HG03280 (cell line): Measurements from ENCODE around the gene CTDSP1.

Experiments
- ATAC-seq: cut with Tn5 transposase; IDR thresholded peaks from one replicate; pipeline ENCODE4 v1.9.1; 2021; ENCODE audit warnings: mild to moderate bottlenecking, moderate library complexity; ENCODE audit not compliant: unreplicated experiment

CTDSP1 gene

DNA sequence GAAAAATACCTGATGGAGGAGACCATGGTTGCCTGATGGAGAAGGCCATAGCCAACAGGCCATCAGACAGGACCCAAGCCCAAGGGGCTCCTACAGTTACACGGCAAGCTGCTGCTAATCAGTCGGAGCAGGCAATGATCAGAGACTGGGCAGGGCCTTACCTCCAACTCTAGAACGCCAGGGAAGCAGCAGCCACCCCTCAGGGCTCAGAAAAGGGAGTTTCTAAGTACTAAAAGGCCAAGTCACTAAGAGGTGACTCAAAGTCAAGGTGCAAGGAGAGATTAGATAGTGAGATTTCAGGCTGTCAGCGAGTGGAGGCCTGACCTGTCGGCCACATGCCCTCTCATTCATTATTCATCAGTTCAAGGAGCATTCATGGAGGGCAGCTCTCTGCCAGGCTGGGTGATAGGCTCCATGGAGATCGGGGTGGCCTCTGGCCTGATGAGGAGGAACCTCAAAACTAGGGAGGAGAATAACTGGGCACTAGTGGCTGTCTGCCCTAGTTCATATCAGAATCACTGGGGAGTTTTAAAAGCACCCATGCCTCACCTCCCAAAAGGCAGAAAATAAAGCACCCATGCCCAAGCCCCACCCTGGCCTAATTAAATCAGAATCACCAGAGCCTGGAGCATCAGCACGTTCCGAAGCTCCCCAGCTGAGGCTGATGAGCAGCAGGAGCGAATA is 22.9 kb downstream of the CTDSP1 start:
- no peak for ATAC-seq

DNA sequence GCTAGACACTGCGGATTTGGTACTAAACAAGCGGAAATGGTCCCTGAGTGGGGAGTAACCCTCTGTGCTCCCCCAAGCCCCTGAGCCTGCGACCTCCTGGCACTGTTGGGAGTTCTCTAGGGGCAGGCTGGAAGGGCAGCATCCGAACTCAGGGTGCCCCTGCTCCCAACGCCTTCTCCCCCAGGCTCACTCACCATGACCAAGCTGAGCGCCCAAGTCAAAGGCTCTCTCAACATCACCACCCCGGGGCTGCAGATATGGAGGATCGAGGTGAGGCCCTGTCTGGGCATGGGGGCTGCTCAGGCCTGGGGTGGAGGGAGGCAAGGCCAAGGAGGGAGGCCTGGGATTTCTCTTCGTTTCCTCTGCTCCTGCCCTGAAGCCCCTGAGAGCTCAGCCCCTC is 23.9 kb downstream of the CTDSP1 start:
- no peak for ATAC-seq

DNA sequence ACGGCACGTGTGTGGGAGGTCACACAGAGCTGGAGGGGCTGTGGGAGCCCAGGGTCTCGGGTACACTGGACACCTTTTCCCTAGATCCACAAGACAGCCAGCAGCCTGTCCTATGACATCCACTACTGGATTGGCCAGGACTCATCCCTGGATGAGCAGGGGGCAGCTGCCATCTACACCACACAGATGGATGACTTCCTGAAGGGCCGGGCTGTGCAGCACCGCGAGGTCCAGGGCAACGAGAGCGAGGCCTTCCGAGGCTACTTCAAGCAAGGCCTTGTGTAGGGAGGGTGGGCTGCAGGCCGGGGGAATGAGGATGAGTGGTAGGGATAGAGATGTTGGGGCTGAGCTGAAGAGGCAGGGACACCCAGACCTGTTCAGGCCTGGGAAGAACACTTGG is 25.9 kb downstream of the CTDSP1 start:
- ATAC-seq = no peak

DNA sequence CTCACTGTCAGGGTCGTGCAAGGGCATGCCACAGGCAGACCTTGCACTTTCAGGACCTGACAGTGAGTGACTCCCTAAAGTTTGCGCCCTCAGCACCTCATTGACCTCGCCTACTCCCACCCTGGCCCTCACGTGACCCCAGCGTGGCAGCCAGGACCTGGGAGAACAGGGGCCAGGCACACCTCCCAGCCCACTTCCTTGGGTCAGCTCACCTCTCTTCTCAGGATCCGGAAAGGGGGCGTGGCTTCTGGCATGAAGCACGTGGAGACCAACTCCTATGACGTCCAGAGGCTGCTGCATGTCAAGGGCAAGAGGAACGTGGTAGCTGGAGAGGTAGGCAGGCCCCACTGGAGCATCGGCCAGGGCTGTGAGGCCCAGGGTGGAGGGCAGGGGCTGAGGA is 28.1 kb downstream of the CTDSP1 start:
- ATAC-seq = no peak

DNA sequence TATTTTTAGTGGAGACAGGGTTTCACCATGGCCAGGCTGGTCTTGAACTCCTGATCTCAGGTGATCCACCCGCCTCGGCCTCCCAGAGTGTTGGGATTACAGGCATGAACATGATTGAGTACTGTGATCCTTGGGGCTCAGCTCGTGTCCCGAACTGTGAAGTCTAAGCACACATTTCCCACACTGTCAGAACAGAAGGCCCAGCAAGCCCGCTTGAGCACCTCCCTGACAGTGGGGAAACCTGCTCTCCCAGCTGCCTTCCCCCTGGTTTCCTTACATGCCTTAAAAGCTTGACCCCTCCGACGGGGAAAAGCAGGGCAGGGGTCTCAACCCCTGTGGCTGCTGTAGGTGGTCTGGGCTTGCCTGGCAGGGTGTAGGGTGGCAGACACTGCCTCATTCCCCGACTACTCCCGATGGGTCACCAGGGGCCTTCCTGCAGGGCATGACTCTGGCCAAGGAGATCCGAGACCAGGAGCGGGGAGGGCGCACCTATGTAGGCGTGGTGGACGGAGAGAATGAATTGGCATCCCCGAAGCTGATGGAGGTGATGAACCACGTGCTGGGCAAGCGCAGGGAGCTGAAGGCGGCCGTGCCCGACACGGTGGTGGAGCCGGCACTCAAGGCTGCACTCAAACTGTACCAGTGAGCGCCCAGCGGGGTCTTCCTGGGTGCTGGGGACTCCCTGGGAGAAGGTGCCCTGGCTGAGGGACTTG is 29.3 kb downstream of the CTDSP1 start:
- ATAC-seq = no peak

DNA sequence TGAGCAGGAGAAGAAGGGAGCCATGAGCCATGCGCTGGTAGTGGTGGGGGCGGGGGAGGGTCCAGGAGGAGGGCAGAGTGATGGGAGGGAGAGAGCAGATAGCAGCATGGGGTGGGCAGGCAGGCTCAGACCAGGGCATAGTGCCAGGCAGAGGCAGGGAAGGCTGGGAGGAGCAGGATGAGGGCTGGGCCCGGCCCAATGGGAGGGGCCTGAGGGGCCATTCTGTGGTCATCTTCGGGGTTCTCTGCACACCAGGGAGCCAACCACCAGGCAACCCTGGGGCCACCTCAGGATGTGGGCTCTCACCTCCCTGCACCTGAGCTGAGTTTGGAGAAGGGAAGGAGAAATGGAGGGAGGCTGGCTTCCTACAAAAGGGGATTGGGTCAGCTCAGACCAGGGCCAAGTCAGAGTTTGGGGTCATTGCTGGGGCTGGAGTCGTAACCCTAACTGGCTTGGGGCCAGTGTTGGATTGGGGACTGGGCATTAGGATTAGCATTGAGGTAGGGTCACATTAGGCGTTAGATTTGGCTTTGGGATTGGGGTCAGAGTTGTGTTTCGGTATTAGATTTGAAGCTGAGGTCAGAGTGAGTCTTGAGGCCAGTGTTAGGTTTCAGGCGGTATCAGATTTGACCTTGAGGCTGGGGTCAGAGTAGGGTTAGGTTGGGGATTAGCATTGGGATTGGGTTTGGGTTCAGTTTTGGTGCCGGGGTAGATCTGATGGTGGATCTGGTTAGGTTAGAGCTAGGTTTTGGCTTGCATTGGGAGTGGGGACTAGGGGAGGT is 30.4 kb downstream of the CTDSP1 start:
- ATAC-seq = no peak

DNA sequence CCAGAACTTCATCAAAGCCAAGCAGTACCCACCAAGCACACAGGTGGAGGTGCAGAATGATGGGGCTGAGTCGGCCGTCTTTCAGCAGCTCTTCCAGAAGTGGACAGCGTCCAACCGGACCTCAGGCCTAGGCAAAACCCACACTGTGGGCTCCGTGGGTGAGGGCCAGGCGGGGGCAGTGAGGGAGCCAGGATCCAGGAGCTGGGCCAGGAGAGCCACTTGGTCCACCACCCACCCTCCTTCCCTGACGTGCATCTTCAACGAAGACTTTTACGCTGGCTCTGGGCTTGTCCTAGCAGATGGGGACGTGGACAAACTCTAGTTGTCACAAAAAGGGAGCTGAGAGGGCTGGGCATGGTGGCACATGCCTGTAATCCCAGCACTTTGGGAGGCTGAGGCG is 31.1 kb downstream of the CTDSP1 start:
- no peak for ATAC-seq

DNA sequence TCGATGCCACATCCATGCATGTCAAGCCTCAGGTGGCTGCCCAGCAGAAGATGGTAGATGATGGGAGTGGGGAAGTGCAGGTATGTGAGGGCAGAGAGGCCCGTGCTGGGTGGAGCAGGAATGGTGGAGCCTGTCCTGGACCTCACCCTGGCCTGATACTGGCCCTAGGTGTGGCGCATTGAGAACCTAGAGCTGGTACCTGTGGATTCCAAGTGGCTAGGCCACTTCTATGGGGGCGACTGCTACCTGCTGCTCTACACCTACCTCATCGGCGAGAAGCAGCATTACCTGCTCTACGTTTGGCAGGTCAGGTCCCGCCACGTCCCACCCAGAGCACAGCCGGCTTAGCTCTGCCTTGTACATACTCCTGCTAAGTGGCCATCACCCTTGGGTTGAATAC is 32.2 kb downstream of the CTDSP1 start:
- no peak for ATAC-seq

DNA sequence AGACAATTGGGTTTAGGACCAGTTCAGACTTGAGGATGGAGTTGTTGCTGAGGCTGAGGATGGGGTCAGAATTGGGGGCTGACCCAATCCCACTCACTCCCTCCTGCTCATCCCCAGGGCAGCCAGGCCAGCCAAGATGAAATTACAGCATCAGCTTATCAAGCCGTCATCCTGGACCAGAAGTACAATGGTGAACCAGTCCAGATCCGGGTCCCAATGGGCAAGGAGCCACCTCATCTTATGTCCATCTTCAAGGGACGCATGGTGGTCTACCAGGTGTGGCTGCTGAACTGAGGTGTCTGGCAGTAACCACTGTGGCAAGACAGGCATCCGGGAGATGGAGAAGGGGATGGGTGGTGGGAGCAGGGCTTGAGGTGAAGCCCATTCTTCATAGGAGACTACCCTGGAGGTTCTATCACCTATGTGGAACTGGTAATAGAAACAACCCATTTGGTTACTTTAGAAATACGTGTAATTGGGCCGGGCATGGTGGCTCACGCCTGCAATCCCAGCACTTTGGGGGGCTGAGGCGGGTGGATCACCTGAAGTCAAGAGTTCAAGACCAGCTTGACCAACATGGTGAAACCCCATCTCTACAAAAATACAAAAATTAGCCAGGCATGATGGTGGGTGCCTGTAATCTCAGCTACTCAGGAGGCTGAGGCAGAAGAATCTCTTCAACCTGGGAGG is 33.2 kb downstream of the CTDSP1 start:
- no peak for ATAC-seq

DNA sequence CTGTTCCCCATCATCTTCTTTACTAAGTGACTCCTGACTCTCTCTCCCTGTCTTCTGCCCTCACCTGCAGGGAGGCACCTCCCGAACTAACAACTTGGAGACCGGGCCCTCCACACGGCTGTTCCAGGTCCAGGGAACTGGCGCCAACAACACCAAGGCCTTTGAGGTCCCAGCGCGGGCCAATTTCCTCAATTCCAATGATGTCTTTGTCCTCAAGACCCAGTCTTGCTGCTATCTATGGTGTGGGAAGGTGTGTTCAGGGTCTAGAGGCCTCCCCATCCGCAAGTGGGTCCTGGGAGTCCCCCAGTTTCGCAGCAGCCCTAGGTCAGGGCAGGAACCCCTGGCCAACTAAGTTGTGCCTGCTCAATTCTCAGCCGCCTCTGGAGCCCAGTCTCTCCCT is 34.8 kb downstream of the CTDSP1 start:
- no peak for ATAC-seq

DNA sequence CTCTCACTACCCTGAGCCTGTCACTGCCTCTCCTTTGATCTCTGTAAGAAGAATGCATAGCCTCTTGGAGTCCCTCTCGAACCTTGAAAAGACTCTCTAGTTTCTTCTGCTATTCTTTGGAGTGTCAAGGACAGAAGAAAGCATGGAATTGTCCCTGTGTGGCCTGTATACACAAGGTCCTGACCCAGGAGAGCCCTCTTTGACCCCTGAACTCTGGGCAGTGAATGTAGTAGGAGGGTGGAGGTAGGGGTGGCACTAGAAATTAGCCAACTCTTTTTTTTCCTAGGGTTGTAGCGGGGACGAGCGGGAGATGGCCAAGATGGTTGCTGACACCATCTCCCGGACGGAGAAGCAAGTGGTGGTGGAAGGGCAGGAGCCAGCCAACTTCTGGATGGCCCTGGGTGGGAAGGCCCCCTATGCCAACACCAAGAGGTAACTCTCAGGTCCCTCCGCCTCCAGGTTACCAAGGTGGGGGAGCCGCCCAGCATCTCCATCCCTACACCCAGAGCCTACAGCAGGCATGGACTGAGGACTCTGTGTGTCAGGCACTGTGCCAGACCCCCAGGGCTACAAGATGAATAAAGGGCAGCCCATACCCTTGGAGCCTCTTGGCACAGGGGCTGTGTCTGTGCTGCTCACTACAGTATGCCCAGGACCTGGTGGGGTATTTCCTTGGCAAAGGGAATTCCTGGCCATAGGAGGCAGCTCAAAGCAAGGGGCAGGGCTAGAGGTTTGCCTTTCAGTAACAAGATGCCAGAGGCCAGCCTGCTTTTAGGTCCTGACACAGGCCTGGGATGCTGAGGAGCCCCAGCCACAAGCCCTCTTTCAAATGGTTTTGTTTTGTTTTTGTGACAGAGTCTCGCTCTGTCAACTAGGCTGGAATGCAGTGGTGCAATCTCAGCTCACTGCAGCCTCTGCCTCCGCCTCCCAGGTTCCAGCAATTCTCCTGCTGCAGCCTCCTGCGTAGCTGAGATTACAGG is 35.6 kb downstream of the CTDSP1 start:
- no peak for ATAC-seq

DNA sequence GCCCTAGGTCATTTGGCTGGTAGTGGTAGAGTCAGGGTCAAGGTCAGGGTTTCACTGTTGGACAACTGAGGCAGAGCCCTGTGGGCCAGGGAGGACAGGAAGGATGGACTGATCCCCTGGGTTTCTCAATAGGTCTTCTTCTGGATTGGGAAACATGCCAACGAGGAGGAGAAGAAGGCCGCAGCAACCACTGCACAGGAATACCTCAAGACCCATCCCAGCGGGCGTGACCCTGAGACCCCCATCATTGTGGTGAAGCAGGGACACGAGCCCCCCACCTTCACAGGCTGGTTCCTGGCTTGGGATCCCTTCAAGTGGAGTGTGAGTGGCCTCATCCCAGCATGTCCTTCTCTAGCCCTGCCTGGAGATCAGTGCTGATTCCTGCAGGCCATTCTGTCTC is 37.3 kb downstream of the CTDSP1 start:
- ATAC-seq = no peak

DNA sequence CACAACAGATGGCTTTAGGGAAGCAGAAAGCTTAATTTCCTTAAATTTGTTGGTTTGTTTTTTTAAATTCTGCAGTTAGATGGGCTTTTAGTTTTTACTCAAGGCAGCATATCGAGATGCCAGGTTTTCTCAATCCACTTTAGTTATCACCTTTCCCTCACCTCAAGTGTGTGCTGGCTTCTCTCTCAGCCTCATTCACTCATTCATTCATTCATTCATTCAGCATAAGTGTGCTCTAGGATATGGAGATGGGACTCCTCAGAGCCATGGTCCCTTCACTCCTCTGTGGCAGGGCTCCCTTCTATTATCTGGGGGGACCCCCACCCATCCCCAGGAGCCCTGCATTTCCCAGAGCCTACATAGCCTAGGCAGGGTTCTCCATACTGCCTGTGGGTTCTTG is 38.3 kb downstream of the CTDSP1 start:
- no peak for ATAC-seq

DNA sequence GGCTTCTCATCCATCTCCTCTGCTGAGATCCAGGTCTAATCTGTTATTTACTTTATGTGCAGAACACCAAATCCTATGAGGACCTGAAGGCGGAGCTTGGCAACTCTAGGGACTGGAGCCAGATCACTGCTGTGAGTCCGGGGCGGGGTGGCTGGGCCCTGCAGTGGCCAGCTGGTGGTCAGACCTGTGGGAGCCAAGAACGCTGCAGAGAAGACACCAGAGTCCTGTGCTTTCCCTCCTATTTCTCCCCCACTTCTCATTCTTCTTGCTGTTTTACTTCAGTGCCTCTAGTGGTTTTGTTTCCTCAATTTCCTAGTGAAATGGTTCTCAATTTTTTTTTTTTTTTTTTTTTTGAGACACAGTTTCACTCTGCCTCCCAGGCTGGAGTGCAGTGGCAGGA is 38.9 kb downstream of the CTDSP1 start:
- ATAC-seq = no peak

DNA sequence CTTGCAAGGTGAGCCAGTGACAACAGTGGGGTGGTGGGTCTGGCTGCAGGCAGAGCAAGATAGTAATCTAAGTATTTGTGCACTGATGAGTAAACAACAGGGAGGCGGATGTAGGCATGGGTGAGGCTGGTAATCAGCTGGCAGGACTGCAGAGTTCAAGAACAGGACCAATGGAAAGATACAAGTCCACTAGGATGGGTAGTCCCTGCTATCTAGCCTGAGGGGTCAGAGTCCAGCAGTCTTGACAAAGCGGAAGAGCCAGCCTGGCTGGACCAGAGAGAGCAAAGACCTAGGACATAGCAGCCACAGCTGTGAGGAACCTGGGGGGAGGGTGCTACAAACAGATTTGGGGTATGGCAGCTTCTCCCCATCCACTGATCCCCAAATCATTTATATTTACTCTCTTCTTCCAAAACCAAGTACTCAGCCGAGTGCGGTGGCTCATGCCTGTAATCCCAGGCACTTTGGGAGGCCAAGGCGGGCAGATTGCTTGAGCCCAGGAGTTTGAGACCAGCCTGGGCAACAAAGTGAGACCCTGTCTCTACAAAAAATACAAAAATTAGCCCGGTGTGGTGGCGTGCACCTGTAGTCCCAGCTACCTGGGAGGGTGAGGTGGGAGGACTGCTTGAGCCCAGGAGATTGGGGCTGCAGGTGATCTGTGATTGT is 45.2 kb downstream of the CTDSP1 start:
- ATAC-seq = no peak

DNA sequence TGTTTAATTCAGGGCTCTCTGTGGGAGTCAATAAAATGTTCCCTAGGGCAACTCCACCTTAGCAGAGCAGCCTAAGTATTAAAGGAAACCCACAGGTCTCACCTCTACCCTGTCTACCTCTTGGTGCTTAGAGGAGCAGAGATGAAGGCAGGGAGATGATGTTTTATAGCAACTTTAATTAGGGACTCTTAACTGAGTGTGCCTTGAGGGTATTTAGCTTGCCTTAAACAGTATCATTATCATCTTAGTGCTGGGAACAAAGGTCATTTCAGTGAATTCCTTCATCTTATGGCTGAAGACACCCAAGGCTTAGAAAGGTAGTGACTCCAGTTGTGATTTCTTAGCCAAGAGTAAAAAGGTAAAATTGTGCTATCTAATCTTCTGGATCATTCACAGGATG is 45.9 kb downstream of the CTDSP1 start:
- no peak for ATAC-seq

DNA sequence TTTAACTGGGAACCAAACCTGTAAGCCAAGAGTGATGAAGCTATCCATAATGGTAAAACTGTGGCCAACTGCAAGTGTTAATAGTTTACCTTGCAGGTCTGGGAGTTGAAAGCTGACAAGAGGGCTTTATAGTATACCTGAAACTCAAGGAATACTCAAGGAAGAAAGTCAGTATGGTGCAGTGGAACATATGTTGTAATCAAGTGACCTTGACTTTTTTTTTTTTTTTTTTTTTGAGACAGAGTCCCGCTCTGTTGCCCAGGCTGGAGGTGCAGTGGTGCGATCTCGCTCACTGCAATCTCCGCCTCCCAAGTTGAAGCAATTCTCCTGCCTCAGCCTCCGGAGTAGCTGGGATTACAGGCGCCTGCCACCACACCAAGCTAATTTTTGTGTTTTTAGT is 46.9 kb downstream of the CTDSP1 start:
- no peak for ATAC-seq

DNA sequence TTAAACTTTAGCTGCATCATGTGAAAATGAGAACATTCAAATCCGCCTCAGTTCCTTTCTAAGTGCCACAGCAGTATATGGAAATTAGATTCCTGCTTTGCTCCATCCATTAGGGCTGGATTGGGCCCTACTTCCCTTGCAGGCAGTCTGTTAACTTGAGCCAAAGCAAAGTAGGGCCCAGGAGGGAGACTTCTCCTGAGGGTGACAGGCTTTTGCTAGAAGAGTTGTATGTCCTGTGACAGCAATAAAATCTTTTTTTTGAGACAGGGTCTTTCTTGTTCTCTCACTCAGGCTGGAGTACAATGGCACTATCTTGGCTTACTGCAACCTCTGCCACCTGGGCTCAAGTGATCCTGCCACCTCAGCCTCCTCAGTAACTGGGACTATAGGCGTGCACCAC is 47.4 kb downstream of the CTDSP1 start:
- no peak for ATAC-seq

DNA sequence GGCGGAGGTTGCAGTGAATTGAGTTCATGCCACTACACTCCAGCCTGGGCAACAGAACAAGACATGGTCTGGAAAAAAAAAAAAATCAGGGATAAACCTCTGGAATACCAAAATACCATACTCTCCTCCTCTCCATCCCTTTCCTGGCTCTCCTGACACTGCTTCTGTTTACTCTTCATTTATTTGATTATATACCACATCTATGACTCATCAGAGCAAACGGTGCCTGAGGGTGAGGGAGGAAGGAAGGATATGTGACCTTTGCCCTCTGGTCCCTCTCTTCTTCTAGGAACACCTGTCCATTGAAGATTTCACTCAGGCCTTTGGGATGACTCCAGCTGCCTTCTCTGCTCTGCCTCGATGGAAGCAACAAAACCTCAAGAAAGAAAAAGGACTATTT is 49.3 kb downstream of the CTDSP1 start:
- no peak for ATAC-seq

DNA sequence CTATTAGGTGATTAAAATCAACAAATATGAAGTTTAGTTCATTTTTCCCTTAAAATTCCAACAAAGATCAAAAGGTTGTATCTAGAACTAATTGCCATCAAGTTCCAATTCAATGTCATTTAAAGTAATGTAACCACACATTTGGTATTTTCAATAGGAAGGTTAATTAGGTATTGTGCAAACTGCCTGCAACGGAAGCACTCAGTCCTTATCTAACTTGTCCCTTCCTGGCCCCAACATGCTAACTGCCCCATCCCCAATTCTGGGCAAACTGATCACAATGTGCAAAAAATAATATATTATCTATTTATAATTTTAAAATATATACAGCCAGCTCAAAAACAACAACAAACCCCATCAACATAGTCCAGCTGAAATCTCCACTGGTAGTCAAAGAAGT is 52.4 kb downstream of the CTDSP1 start:
- no peak for ATAC-seq
